ENCODE data around the gene PRICKLE4. TPM values are rescaled to one million over a fixed set of nuclear protein-coding genes. Genes with fewer than 3 reads are reported as not detected.

PRICKLE4 gene
- total and polyA plus RNA-seq, 10 donors = 0.41 to 32.8 (median 10.6) TPM

DNA sequence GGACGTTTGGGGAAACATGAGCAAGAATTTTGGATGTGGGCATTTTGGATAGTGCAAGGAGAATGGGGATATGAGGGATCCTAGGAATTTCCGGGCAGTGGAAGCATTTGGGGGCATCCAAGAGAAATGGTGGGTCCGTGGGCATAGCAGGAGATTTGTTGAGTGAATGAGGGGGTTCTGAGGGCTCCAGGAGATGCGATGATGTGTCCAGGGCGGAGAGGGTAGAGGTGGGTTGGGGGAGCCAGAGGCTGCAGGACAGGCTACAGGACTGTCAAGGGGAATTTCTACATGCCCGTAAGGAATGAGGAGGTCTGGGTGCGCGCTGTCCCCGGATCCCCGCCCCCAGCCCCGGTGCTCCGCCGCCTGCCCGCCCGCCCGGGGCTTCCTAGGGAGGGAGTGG is 1.2 kb upstream of the PRICKLE4 start:
- no peaks in the 10 kb centered on the region for H3K9me3 ChIP-seq
- intact Hi-C loops (cut with DNase I; ENCODE audit: low total_unique reads) = loop anchor here (10.0 kb wide), 1 partner anchor 175 kb away; no protein-coding TSS in a partner anchor
- no peak for DNase-seq
- H3K27me3 ChIP-seq (replicated peaks in 1 of 7) = peaks cover 0 to 7% (median 0%) of the 10 kb centered on the region in 7 donors
- 3 to 9% (median 5%) methylated on average over 12 to 16 of the region's 16 CpGs for WGBS, 5 donors
- H3K4me3 ChIP-seq = peak overlapping the region; percentile 39 to 93 (median 81)
- TF ChIP-seq POLR2AphosphoS5 (IDR thresholded peaks at IDR 0.05) = no peak
- no peak for TF ChIP-seq CTCF (IDR thresholded peaks at IDR 0.05 in 8 of 11, conservative IDR thresholded peaks at IDR 0.05 in 3 of 11)
- no peak for TF ChIP-seq POLR2A (IDR thresholded peaks at IDR 0.05)
- H3K36me3 ChIP-seq = peaks cover 0 to 40% (median 21%) of the 10 kb centered on the region in 6 donors
- H3K4me1 ChIP-seq = peaks cover 7 to 81% (median 45%) of the 10 kb centered on the region in 6 donors
- peak overlapping the region in 6 of 8 donors; percentile 44 to 95 (median 76) for H3K27ac ChIP-seq

GRCh38 chr6:41779788-41780550 is 613 bp upstream of the PRICKLE4 start, which contains the start of gene FRS3:
FRS3 (minus strand) TSS chr6:41779900; CDS start chr6:41776987, 2,913 bp downstream.
- intact Hi-C loops (cut with DNase I; ENCODE audit: low total_unique reads) = loop anchor here (5.0 to 10.0 kb wide), 2 partner anchors 175 to 267 kb away; no protein-coding TSS in a partner anchor
- TF ChIP-seq CTCF (IDR thresholded peaks at IDR 0.05 in 8 of 11, conservative IDR thresholded peaks at IDR 0.05 in 3 of 11) (peak; percentile 92 to 99 (median 96)), POLR2AphosphoS5 (IDR thresholded peaks at IDR 0.05) (peak; percentile 80 to 90 (median 83)), POLR2A (IDR thresholded peaks at IDR 0.05) (no peak)
- Histone ChIP-seq H3K27ac (peak within 1 kb of the TSS; percentile 19 to 95 (median 84)), H3K9me3 (no peaks in the 10 kb centered on the region), H3K36me3 (peaks cover 0 to 37% (median 15%) of the 10 kb centered on the region in 6 donors), H3K27me3 (replicated peaks in 1 of 7) (peaks cover 0 to 7% (median 0%) of the 10 kb centered on the region in 7 donors), H3K4me3 (peak within 1 kb of the TSS; percentile 71 to 93 (median 81)), H3K4me1 (peaks cover 13 to 88% (median 52%) of the 10 kb centered on the region in 6 donors)
- DNase-seq = peak; percentile 100
- WGBS, 5 donors = 0 to 1% (median 0%) methylated on average over 36 to 73 of the region's 73 CpGs

DNA sequence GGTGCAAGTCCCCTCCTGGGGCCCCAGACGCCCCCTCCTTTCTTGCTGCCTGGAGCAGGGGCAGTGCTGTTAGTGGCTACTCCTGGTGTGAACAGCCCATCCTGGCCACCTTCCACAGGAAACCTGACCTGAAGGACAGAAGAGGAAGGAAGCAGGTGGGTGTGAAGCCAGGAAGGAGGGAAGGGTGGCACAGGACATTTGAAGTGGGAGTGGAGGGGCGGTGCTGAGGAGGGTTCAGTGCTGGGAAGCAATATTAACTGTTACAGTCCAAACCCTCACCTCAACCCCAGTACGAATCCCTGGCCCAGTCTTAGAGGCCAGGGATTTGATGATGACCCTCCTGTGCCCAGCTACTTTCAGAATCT is 766 bp downstream of the PRICKLE4 start:
- Histone ChIP-seq H3K4me1 (peaks cover 26 to 92% (median 63%) of the 10 kb centered on the region in 6 donors), H3K36me3 (peaks cover 0 to 31% (median 4%) of the 10 kb centered on the region in 6 donors), H3K9me3 (no peaks in the 10 kb centered on the region), H3K27me3 (replicated peaks in 1 of 7) (peaks cover 0 to 7% (median 0%) of the 10 kb centered on the region in 7 donors), H3K4me3 (peak overlapping the region in 7 of 8 donors; percentile 71 to 93 (median 81)), H3K27ac (peak overlapping the region in 7 of 8 donors; percentile 69 to 95 (median 84))
- intact Hi-C loops (cut with DNase I; ENCODE audit: low total_unique reads) = loop anchor here (5.0 kb wide), 1 partner anchor 266 kb away; no protein-coding TSS in a partner anchor
- peak; percentile 79 for DNase-seq
- TF ChIP-seq CTCF (IDR thresholded peaks at IDR 0.05 in 8 of 11, conservative IDR thresholded peaks at IDR 0.05 in 3 of 11) = no peak
- peak in 2 of 3 donors; percentile 59 to 61 for TF ChIP-seq POLR2AphosphoS5 (IDR thresholded peaks at IDR 0.05)
- 9 to 25% (median 23%) methylated on average over 3 of the region's 3 CpGs for WGBS, 5 donors

Measured in spleen (tissue), 11 donors.